GM12801 (cell line): Measurements from ENCODE around the gene SHISA5.

Experiments
- CTCF ChIP-seq: IDR thresholded peaks from one replicate; pipeline ENCODE4 v1.5.1; 2011; ENCODE audit warnings: control low read depth; ENCODE audit not compliant: insufficient read length; ENCODE audit errors: extremely low read depth

SHISA5 gene

GRCh38 chr3:48423883-48424695 is 79.9 kb downstream of the SHISA5 start:
- TF ChIP-seq CTCF = no peak

DNA sequence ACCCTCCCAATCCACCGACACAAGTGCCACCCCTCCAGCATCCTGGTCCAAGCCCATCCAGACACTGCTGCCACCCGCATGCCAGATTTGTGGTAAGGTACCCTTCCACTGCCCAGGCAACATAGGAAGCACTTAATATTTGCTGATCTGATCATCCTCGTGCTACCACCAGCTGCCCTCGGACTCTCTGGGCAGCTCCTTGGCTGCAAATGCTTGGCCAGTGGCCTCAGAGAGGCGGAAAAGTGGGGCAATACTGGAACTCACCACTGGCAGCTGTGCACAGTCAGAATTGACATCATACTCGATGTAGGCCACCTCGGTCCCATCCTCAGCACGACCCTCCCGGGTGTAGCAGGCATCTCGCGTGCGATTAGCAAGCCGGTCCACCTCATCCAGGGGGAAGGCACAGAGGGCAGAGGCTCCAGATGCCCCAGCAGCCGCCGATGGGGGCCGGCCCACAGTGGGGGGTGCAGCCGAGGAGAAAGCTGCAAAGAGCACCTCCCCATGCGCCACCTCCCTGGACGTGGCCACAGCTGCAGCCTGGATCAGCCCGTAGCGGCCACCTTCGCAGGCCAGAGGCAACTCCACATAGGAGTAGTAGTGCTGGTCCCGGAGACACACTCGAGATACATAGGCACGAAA is 80.6 kb downstream of the SHISA5 start:
- no peak for TF ChIP-seq CTCF

- no peak for TF ChIP-seq CTCF
Observed at GRCh38 chr3:48422681-48423080, 81.3 kb downstream of the SHISA5 start.

DNA sequence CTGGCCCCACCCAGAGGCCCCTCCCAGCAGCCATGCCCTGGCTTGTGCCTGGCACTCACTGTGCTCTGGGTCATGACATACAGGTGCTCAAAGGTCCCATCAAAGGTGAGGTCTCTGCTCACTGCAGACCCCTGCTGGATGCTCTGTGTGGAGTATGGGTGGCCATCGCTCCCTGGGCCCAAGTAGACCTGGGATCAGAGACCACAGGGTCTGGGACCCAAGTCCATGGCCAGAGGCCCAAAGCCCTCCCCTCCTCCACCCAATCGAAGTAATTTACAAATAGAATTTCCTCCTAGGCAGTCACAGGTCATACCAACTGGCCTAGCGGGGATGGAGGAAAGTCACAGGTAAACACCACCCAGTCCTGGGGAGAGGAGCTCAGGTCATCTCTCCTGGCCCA is 81.7 kb downstream of the SHISA5 start:
- TF ChIP-seq CTCF = no peak

- TF ChIP-seq CTCF = no peak
Observed at GRCh38 chr3:48420561-48420960, 83.4 kb downstream of the SHISA5 start.

GRCh38 chr3:48419597-48419996 is 84.4 kb downstream of the SHISA5 start:
- TF ChIP-seq CTCF = no peak

GRCh38 chr3:48419149-48419548 is 84.8 kb downstream of the SHISA5 start:
- no peak for TF ChIP-seq CTCF
